HG02884 (cell line): Measurements from ENCODE around the gene PRKCA.
"Not testable (repeated sequence)": the region's sequence is repeated elsewhere in the genome, so short reads cannot be mapped to it uniquely, and the experiment has no call there.

Experiments used
- ATAC-seq: cut with Tn5 transposase; IDR thresholded peaks from one replicate; pipeline ENCODE4 v1.9.1; 2021; ENCODE audit warnings: mild to moderate bottlenecking, moderate library complexity; ENCODE audit not compliant: unreplicated experiment

PRKCA gene

DNA sequence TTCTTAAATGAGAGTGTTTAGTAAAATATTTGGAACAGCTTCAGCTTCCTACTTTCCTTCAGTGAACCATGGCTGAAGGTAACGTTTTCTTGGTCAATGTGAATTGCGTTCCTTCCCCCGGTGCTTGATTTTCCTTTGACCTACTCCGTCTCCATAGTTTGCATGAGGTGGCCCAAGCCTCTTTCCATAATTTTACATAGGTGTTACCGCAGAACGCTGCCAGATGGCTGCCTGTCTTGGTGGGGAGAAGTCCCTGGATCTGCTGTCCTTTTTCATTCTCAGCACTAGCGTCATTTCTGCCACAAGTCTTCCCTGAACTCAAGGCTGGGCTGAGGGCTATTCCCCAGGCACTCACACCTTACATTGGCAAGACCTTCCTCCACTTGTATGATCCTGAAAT is 178.4 kb downstream of the PRKCA start:
- ATAC-seq = no peak

DNA sequence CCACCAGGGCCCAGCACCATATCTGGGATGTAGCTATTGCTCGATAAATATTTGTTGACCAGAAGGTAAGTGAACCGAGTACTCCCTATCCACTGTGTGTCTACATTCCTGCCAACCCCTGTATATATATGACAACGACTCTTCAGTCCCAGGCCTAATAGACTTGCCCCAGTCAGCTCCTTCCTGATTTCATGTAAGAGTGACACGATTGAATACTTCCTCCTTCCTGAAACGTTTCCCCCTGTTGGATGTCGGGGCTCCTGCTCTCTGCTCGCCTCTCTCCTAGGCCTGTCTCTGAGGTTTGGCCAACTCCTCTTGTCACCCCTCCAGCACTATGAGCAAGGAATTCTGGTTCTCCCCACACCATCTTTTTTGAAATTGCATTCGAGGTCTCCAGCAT is 178.9 kb downstream of the PRKCA start:
- no peak for ATAC-seq

DNA sequence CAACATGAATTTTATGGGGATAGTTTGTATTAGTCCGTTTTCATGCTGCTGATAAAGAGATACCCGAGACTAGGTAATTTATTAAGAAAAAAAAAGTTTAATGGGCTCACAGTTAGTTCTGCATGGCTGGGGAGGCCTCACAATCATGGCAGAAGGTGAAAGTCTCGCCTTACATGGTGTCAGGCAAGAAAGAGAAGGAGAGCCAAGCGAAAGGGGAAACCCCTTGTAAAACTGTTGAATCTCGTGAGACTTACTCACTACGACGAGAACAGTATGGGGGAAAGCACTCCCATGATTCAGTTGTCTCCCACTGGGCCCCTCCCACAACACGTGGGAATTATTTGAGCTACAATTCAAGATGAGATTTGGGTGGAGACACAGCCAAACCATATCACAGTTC is 181.5 kb downstream of the PRKCA start:
- no peak for ATAC-seq

DNA sequence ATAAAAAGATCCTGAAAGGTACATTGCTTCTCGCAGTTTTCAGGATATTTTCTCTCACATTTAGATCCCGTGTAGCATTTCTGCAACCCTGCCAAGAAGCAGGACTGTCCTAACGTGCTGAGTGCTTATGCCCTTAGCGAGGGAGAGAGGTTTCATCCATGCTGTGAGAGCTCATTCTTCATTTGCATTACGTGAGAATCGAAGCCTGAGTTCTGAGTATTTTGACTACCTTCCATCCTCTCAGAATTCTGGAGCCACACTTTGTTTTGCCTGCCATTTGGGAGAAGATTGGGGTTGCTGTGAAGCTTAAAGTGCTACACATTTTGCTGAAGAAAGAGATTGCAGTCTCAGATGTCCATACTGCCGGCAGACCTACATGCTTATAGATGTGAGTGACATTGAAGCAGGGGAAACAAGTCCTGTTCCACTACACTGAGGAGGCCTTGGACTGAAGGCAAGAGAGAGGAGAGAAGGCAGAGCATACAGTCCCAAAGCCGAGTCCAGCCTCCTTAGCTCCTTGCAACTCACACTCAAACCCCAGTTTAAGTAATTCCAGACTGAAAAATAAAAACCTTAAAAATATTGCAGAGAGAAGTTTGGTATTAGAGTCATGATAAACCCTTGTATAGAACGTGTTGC is 183.0 kb downstream of the PRKCA start:
- no peak for ATAC-seq

DNA sequence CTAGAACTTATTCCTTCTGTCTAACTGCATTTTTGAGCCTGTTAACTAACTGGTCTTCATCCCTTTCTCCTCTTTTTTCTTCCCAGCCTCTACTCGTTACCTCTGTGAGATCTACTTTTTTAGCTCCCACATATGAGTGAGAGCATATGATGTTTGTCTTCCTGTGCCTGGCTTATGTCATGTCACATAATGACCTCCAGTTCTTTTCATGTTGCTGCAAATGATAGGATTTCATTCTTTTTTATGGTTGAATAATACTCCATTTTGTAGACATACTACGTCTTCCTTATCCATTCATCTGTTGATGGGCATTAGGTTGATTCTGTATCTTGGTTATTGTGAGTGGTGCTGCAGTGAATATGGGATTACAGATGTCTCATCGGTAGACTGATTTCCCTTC is 184.7 kb downstream of the PRKCA start:
- no peak for ATAC-seq

DNA sequence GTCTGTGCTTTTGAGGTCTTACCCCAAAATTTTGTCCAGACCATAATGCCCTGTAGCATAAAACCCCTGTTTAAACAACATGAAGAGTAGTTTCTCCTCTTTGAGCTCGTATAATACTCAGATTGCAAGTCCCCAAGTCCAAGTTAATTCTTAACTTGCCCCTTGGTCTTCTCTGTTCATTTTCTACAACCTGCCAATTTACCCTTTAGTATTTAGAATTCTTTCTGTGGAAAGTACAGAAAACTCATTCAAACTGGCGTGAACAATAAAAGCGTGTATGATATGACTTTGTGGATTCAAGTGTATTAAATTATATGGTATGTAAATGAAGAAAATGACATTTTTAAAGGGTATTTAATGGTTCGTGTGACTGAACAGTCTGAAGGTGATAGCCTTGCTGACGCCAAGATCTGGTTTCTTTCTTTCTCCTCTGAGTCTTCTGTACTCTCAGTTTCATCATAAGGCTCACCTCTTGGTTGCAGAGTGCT is 185.6 kb downstream of the PRKCA start:
- no peak for ATAC-seq

DNA sequence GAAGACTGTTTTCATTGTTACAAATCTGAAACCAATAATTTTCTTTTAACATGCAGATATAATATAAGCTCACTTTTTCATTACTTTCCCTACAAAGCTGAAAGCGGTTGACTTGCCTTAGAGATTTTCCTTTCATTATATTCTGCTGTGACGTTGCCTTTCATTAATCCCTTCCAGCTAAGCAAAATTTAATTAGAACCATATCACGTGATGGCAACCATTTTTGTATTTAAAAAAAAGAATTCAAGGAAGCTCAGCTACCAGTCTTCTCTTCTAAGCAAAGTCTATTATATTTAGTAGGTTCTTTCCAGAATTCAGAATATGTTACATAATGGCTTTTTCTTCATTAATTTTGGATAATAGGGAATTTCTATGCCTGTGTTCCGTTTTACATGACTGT is 186.5 kb downstream of the PRKCA start:
- ATAC-seq = no peak

DNA sequence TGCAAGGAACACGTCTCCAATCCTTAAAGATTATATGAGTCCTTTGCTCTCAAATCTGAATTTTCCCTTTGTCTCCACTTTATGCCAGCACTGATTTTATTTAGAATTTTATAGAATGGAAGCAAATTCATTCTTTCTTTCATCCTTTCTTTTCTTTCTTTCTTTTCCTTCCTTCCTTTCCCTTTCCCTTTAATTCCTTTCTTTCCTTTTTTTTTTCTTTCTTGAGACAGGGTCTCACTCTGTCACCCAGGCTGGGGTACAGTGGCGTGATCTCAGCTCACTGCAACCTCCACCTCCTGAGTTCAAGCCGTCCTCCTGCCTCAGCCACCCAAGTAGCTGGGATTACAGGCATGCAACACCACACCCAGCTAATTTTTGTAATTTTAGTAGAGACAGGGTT is 187.2 kb downstream of the PRKCA start:
- not testable (repeated sequence) for ATAC-seq

DNA sequence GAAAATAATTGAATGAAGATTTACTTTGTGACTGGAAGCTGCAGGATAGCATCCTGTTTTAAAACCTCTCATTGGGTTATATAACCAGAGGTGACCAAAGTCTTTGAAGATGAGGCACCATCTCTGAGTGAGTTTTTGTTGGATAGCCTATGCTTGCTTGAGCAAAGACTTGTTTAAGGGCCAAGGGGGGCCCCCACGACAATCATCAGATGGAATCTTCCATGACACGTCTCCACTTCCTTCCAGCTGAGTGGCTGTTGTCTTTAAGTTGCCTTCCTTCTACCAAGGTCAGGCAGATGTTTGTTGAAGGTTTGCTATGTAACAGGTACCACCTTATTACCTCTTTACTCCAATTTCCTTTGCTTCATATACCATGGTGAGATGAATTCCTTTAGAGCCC is 188.8 kb downstream of the PRKCA start:
- ATAC-seq = no peak

DNA sequence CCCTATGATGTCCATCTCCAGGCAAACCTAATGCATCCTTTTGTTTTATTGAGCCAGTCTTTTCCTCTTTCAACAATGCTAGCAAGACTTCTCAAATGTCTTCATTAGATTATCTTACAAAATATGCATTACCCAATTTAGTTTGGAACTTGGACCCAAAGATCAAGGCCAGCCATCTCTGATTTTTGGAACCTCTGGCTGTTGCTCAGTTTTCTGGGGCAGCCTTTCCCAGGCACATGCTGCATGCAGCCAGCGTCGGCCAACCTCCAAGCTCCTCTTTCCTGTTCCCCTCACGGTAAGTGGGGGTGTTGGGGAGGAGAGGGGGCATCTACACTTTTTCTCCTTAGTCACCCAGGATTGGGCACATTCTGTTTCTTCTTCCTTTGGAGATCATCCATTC is 189.3 kb downstream of the PRKCA start:
- ATAC-seq = no peak

DNA sequence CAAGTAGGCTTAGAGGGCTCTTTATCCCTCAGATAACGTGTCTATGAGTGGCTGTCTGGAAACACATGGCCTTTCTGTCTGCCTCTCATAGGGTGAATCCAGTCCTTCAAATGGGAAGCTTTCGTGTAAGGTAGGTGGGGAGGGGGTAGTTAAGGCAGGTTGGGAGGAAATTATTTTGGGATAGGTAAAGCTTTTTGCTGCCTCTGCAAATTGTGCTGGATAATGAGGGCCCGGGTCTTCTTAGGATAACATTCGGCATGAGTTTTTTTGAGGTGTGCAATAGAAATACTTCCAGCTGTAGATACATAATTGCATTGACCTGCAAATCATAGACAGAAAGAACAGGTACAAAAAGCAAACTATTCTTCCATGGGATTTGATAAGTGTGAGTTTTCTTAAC is 189.7 kb downstream of the PRKCA start:
- ATAC-seq = no peak

DNA sequence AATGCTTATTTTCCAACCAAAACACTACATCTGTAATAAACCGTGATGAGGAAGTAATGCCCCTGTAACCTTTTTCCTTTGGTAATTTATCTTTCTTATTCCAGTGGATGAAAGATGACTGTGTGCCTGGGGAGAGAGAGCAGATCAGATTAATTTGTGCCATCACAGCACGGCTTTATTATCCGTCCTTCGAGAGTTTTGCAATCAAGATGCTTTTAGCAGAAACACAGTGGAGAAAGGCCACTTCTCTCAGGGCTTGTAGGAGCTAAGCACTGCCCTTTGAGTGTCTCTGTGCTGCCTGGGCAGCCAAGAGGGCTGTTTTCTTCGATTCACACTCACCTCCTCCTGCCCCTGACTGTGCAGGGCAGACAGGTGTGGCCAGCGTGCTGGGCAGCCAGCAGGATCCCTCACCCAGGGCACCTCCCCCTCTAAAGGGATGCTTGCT is 190.2 kb downstream of the PRKCA start:
- no peak for ATAC-seq

DNA sequence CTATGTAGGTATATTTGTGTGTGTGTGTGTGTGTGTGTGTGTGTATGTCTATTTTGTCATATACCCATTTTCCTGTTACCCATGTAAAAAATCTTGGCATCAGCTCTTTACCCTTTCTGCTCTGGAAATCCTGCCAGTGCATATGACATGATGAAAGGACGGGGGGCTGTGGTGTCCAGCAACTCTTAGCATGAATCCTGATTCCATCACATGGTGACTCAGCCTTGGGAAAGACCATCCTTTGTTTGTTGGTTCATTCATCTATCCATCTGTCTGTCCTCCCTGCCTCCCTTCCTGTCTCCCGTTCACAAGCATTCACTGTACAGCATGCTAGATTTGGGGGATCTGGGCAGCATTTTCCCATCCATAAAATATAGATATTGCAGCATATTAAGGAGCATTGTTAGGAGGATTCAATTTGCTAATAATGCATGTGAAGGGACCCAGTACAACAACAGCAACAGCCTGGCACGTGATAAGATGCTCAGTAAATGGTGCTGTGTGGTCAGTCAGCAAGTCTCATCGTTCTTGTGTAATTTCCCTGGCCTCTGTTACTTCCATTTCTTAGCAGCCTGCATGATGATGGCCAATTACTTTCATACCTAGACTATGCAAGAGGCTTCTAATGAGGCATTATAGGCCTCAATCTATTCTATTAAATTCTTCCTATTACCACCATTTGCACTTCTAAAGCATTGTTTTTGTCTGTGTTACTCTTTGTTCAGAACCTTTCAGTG is 191.0 kb downstream of the PRKCA start:
- ATAC-seq = no peak

DNA sequence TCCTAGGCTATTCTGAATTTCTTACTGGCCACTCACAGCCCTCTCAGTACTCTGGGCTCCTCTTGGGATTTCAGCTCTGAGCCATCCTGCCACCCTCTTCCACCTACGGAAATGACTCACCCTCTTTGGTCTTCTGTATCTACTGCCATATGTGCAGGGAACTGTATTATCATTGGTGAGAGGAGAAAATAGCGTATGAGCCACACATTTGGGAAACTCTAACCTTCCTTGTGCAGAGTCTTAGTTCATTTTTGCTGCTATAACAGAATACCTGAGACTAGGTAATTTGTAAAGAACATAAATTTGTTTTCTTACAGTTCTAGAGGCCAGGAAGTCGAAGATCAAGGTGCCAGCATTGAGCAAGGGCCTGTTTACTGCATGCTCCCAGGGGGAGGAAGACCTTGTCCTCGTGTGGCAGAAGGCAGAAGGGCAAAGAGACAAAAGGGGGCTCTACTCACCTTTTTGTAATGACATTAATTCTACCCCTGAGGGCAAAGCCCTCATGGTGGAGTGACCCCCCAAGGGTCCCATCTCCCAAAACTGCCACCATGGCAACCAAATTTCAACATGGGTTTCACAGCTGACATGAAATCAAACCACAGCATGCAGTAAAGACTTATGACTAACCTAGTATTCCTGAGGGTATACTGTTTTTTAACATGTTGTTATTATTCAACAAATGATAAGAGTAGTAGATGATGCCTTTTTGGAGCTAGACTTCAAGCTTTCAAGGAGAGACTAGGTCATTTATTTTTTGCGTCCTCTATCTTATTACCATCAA is 191.8 kb downstream of the PRKCA start:
- no peak for ATAC-seq

DNA sequence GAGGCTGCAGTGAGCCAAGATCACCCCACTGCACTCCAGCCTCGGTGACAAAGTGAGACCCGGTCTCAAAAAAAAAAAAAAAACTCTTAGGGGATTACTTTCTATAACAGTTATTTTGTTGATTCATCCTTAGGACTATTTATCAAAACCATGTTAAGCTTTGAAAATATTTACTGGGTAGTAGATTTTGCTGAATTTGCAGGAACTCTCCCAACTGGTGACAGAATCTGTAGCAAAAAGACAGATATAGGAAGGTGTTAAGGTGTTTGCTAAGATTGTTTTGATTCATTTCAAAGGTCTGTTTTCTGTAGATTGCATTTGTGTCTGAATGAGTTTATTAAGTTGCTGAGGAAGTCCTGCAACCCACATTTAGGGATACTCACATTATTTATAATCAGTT is 192.6 kb downstream of the PRKCA start:
- ATAC-seq = no peak

DNA sequence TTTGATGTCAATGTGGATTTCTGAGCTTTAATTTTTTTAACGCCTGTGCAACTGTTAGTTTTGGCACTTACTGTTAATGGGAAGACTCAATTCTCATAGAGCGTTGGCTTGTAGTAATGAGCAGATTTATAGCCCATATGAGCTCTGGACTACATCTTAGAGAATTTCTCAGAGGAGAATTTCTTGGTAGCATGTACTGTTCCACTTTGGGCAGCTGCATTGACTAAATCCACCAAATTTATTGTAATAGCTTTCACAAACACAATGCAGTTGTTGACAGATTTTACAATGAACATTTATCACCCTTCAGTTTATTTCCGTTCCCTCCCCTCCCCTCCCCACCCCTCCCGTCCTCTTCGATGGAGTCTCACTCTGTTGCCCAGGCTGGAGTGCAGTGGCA is 193.9 kb downstream of the PRKCA start:
- no peak for ATAC-seq

DNA sequence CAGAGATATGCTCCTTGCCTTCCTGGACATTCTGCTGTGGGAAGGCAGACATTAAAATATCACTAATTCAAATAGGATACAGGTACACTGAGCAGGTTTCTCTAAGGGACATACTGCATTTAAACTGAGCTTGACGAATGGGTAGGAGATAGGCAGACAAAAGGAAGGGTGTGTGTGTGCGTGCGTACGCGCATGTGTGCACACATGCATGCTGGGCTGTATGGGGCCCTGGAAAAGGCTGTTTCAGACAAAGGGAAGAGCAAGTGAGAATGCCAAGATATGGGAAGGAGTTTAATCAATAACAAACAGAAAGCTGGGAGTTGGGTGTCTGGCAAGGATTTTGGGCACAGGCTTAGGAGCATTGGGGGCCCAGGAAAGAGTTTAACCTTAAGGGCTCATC is 196.2 kb downstream of the PRKCA start:
- ATAC-seq = no peak

DNA sequence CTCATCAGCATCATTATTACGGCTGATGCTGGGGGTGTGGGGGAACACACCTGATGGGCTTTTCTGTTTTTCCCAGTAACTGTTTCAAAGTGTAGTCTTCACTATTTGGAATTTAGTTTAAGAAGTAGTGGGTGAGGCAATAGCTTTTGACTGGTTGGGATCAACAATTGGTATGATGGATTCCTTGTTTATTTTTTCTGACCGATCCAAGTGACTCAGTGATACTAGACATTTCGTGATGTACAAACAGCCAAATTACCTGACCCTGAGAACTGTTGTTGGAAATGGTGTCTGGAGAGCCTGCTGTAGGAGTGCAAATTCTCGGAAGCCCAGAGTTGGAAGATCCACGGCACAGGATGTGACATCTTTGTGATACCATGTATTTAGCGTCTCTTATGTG is 204.2 kb downstream of the PRKCA start:
- ATAC-seq = no peak

DNA sequence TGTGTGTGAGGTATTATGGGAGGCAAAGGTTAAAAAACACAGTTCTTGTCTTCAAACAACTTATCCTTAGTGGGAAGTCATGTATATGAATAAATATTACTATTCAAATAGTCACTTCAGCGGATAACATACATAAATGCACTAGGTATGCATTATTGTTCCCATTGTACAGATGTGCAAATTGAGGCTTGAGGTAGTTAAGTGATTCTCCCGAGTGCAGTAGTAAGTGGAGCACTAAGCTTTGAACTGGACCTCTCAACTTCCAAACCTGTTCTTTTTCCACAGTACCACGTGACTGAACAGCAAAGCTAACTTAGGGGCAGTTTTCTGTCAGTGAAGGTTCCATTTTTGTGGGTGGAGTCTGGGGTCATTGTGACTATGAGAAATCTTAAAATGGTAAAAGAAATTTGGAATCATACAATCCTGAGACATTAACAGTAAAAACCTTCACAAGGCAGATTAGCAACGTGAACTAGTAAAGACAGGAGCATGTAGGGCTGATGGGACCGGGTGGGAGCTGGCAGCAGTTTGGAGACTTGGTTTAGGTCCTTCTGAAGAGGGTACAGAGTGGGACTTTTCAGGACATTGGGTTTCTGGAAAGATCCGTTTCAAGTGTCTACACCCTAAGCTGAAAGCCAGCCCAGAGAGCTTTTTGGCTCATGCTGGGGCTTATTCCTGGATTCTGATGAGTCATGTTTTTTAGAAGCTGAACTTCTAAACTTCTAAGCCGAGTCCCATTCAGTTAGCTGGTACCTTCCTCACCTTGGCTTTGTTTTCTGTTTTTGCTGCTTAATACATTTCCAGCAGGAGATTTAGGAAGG is 204.9 kb downstream of the PRKCA start:
- no peak for ATAC-seq

DNA sequence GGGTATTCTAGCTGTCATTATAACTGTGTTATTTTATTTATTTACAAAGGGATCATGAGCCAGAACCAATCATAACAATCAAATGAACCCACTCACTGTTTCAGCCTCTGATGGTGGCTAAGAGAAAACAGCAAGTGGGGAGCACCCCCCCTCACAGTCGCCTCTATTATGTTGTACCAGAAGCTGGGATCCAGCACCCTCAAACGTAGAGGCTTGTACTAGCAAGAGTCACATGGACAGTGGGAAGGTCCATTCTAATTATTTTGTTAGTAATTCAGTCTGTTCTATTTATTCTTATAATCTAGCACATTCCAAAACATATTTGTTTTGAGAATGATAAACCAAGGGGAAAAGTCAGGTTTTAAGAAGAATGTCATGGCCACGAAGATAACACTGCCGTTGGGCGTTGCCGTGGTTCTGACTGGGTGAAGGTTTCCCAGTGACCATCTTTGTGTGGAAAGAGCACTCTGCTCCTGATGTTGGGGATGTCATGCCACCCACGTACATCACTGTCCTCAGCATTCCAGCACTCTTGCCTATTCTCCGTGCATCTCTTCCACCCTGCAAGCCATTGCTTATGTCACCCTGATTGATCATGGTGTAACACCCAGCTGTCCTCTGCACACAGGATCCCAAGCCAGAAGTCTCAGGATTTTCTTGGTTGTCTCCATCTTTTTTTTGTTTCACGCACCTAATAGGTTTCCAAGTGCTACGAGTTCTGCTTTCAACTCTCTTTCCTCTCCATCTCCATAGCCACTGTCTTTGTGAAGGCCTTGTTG is 205.8 kb downstream of the PRKCA start:
- ATAC-seq = no peak
